Cortex of kidney (tissue), 1 donor: ENCODE measurements around the gene ELK4.

Source experiments
- DNase-seq: peaks from one replicate; lab custom pipeline; 2025; lab: John Stamatoyannopoulos, UW

ELK4 gene

GRCh38 chr1:205581321-205581980, 50.4 kb downstream of the ELK4 start:
- no peak for DNase-seq

DNA sequence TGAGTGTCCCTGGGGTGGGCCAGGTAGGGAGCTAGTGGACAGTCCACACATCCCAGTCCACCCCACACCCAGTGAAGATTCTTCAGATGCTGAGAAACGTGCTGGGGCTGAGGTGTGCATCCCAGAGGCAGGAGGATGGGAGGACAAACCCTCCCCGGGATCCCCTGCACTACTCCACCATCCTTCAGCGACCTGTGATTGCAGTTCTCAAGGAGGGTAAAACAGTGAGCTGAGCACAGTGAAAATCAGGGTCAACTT, 51.0 kb downstream of the ELK4 start:
- DNase-seq, result no peak

- no peak for DNase-seq
These were observed 51.5 kb downstream of the ELK4 start for GRCh38 chr1:205580140-205580922.

DNA sequence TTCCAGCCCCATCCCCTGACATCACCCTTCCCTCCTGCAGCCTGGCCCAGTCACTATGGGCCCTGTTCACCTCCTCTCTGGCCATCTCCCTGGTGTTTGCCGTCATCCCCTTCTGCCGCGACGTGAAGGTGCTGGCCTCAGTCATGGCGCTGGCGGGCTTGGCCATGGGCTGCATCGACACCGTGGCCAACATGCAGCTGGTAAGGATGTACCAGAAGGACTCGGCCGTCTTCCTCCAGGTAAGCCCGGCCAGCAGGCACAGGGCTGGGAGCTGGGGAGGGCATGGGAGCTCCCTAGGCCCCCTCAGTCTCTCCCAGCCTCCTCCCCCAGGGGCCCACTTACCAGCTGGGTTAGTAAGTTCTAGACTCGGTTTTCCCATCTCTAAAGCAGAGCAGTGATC, 52.1 kb downstream of the ELK4 start:
- no peak for DNase-seq

DNA sequence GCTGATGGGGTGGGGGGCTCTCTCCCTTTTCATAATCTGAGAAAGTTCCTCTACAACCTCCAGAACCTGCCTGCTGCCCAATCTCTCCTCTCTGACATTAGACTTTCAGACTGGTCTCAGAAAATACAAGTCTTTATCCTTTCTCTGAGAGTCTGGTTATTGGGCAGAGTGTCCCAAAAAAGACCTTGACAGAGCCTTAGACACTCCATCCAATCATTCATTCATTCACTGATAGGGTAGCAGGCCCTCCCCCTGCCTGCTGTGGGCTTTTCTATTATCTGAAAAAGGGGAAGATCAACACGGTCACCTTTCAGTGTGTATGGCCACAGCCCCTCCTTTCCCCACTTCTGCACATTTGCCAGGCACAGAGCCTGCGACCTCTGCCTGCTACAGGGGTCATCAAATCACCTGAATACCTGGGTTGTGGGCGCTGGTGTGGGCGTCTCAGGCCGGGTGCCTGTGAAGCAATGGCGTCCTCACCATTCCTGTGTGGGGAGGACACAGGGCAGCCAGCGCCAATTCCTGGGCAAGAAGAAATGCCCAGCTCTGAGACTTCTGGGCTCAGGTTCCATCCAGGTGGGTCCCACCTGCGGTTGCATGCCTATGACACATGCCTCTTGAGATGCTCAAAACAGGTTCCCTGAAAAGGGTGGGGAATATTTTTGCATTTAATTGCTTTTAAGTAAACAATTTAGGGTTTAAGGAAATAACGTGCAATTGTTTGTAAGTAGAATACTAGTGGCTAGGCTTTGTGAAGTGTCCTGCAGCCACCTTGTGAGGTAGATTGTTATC, 52.8 kb downstream of the ELK4 start:
- DNase-seq, result no peak

- DNase-seq, result no peak
These were observed 53.7 kb downstream of the ELK4 start for GRCh38 chr1:205577874-205578658.

DNA sequence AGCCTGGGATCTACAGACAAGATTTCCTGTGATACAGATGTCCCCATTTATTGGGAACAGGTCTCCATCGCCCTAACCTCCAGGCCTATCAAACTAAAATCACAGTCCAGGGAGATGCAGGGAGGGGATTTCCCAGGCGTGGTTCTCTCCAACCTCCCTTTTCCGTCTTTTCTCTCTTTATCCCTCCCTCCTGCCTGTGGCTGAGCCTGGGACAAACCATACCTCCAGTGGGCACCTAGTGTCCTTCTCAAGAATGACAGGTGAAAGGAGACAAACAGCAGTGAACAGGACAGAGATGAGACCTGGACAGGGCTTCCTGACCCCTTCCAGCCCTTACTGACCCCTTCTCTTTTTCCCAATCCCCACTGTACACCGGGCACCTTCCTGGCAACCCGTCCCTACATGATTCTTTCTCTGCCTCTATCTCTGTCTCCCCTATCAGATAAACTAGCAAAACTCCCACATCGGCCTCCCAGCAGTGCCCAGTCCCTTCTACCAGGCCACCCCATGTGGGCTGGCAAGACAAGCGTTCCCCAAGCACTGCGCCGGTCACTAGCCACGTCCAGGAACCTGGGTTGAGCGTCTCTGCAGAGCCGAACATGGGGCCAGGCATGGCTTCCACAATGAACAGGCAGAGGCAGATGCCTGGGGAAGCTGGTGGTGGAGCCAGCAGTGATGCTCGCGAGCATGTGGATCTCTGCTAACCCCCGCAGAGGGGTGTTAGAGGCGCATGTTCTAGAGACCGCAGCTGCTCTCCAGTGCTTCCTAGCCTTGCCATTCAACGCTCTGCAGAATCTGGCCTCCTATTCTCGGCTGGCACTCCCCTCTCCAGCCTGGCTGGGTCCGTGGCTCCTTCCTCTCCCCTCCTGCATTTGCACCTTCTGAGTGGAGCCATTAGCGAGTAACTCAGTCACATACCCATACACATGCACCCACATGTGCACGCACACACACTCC, 54.7 kb downstream of the ELK4 start:
- DNase-seq, result no peak

GRCh38 chr1:205576011-205576410, 55.8 kb downstream of the ELK4 start:
- no peak for DNase-seq

- DNase-seq, result no peak
These were observed 56.4 kb downstream of the ELK4 start for GRCh38 chr1:205575294-205575885.

- no peak for DNase-seq
These were observed 59.4 kb downstream of the ELK4 start for GRCh38 chr1:205572421-205572820.

- DNase-seq, result no peak
These were observed 60.1 kb downstream of the ELK4 start for GRCh38 chr1:205571747-205572146.

- DNase-seq, result no peak
These were observed 60.8 kb downstream of the ELK4 start for GRCh38 chr1:205570796-205571537.

GRCh38 chr1:205570173-205570501, 61.7 kb downstream of the ELK4 start:
- no peak for DNase-seq

GRCh38 chr1:205569411-205570172, 62.2 kb downstream of the ELK4 start:
- DNase-seq, result no peak

DNA sequence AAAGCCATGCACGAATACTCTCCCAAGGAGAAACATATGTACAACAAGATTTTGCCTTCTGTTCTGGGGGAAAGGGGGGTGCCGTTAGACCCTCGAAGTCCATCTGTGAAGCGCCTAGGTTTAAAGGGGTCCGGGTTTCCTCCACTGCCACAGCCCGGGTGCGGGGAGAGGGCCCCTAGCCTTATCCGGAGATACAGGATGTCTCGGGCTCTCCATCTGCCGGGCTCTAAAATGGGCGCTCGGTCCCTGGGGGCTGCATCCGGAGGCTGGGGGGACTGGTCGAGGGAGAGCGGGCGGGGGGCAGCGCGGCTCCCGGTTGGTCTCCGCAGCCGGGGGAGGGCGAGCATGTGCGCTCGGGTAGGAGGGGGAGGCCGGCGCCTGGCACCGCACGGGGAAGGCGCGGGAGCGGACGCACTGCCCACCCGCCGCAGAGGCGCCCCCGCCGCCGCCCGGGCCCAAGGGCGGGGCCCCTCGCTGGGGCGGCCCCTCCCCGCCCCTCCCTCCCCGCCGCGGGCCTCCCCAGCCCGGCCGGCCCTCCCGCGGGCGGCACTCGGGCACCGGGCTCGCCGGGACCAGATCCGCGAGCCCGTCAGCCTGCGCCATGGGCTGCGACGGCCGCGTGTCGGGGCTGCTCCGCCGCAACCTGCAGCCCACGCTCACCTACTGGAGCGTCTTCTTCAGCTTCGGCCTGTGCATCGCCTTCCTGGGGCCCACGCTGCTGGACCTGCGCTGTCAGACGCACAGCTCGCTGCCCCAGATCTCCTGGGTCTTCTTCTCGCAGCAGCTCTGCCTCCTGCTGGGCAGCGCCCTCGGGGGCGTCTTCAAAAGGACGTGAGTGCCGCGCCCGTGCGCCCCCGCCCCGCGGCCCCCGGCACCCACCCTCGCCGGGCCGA, 63.1 kb downstream of the ELK4 start:
- no peak for DNase-seq

- no peak for DNase-seq
These were observed 63.7 kb downstream of the ELK4 start for GRCh38 chr1:205568135-205568468.

- no peak for DNase-seq
These were observed 64.1 kb downstream of the ELK4 start for GRCh38 chr1:205567716-205568115.

GRCh38 chr1:205565799-205566198, 66.0 kb downstream of the ELK4 start:
- DNase-seq, result no peak
